Activated T-helper 1 cell treated with Interleukin-2 at 50 U/mL for 16 hours (primary cell): ENCODE measurements around the gene BPHL.
"Not testable (repeated sequence)": the region's sequence is repeated elsewhere in the genome, so short reads cannot be mapped to it uniquely, and the experiment has no call there.

Source experiments
- DNase-seq: peaks from one replicate; pipeline ENCODE4 v3.0.0-alpha.2; 2020; ENCODE audit warnings: low read depth

BPHL gene

GRCh38 chr6:3179945-3180344 is 61.4 kb downstream of the BPHL start:
- DNase-seq = not testable (repeated sequence)

GRCh38 chr6:3181105-3181504 is 62.6 kb downstream of the BPHL start:
- DNase-seq = no peak

- no peak for DNase-seq
These were observed 64.6 kb downstream of the BPHL start for GRCh38 chr6:3183066-3183465.

- DNase-seq = no peak
These were observed 68.5 kb downstream of the BPHL start for GRCh38 chr6:3186974-3187382.

GRCh38 chr6:3188262-3188661 is 69.8 kb downstream of the BPHL start:
- DNase-seq = no peak

GRCh38 chr6:3189192-3189591 is 70.7 kb downstream of the BPHL start:
- not testable (repeated sequence) for DNase-seq

- no peak for DNase-seq
These were observed 71.5 kb downstream of the BPHL start for GRCh38 chr6:3190056-3190455.

GRCh38 chr6:3190779-3191178 is 72.3 kb downstream of the BPHL start:
- DNase-seq = no peak

- no peak for DNase-seq
These were observed 74.8 kb downstream of the BPHL start for GRCh38 chr6:3193102-3193849.

GRCh38 chr6:3194535-3195419 is 76.3 kb downstream of the BPHL start:
- DNase-seq = no peak

GRCh38 chr6:3195420-3195694 is 76.8 kb downstream of the BPHL start:
- no peak for DNase-seq

- no peak for DNase-seq
These were observed 77.4 kb downstream of the BPHL start for GRCh38 chr6:3195695-3196497.

- DNase-seq = no peak
These were observed 78.3 kb downstream of the BPHL start for GRCh38 chr6:3196770-3197169.

GRCh38 chr6:3197734-3198133 is 79.2 kb downstream of the BPHL start:
- DNase-seq = not testable (repeated sequence)

GRCh38 chr6:3199382-3199781 is 80.9 kb downstream of the BPHL start:
- no peak for DNase-seq

GRCh38 chr6:3200682-3201081 is 82.2 kb downstream of the BPHL start:
- DNase-seq = no peak

GRCh38 chr6:3201388-3201787 is 82.9 kb downstream of the BPHL start:
- DNase-seq = no peak
